GM19043 (cell line): ENCODE results near the gene PYHIN1.

Source experiments
- ATAC-seq: cut with Tn5 transposase; IDR thresholded peaks from one replicate; pipeline ENCODE4 v1.9.1; 2021; ENCODE audit warnings: low read depth; ENCODE audit not compliant: unreplicated experiment

PYHIN1 gene

DNA sequence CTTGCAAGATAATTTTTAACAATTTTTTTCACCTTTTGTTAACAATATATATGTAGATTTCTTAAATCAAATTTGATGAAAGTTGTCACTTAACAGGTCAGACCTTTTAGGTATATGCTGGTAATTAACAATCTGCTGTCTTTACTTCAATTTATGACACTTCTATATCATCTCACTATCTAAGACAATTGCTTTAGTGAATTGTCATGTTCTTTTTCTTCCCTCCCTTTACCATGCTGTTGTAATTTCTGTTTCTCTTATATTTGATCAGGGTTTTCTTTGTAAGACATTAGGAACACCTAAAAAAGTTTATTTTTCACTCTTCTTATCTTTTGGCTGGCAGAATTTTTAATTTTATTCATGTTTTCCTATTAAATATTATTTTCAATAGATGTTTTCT, 80.4 kb downstream of the PYHIN1 start:
- ATAC-seq: no peak

- peak; percentile 23 for ATAC-seq
Measured at GRCh38 chr1:159012495-159012894, 81.1 kb downstream of the PYHIN1 start.

- ATAC-seq: no peak
Measured at GRCh38 chr1:159014003-159014571, 82.7 kb downstream of the PYHIN1 start.

- ATAC-seq: no peak
Measured at GRCh38 chr1:159014851-159015250, 83.5 kb downstream of the PYHIN1 start.

GRCh38 chr1:159015440-159015909, 84.1 kb downstream of the PYHIN1 start:
- ATAC-seq: peak; percentile 94

- no peak for ATAC-seq
Measured at GRCh38 chr1:159023723-159024122, 92.4 kb downstream of the PYHIN1 start.

DNA sequence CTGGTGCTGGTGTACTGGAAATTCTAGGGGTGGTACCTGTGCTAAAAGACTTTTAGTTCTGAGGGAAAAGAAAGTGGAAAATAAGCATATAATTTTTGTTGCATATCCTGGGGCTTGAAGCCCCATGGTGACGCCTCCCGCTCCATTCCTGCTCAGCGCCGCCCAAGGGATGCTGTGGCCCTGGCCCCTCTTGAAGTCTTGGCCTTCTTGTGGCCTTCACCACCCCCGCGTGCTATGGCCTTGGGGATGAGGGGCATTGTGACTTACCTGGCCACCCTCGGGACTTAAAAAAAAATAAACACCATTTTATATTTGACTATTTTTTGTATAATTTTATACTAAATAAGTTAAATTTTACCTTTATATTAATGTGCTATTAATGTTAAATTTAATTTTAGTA, 93.7 kb downstream of the PYHIN1 start:
- no peak for ATAC-seq
